Measurements from ENCODE around the gene TSGA10. TPM values are rescaled to one million over a fixed set of nuclear protein-coding genes. Genes with fewer than 3 reads are reported as not detected.
A peak's percentile ranks its signal among the peaks of the same experiment; 100 is the strongest.

Gene TSGA10
- total and polyA plus RNA-seq, 2 donors from 2014 or later = 5.3 to 16.1 TPM

DNA sequence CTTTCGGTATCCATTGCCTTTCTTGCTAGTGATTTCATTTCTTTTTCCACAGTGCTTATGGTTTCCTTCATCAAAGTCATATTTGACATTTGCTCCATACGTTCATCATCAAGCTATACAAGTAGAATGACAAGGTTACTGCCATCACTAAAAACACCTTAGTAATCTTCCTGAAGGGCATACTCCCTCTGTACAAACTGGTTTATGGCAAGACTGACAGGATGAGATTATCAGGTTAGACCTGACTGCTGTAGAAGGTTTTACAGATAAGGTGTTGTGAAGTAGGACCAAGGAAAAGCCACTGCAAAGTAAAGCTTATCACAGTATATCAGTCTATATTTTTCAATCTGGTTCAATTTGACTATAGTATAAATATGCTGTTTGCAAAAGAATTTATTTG, 50.7 kb downstream of the TSGA10 start:
- Histone ChIP-seq H3K36me3 (ENCODE audit: control insufficient read depth in 2 of 3, insufficient read depth in 3 of 3, low read length in 3 of 3) (no peaks in the 10 kb centered on the region), H3K27me3 (ENCODE audit: control insufficient read depth, insufficient read depth, low read length) (no peaks in the 10 kb centered on the region), H3K9ac (ENCODE audit: low read length in 3 of 3) (no peak overlapping the region), H3K27ac (ENCODE audit: low read depth in 2 of 2, low read length in 2 of 2) (no peak overlapping the region), H3K4me3 (ENCODE audit: low read length in 3 of 3) (no peak overlapping the region), H3K9me3 (ENCODE audit: control insufficient read depth in 2 of 3, insufficient read depth in 1 of 3, low read length in 3 of 3) (no peaks in the 10 kb centered on the region), H3K4me1 (ENCODE audit: control insufficient read depth in 2 of 3, insufficient read depth in 2 of 3, low read depth in 1 of 3, low read length in 3 of 3) (no peaks in the 10 kb centered on the region)
- intact Hi-C loops (cut with DNase I) = no loop called here
- FAIRE-seq (no peak), DNase-seq (no peak)
- TF ChIP-seq, protein P1, sequence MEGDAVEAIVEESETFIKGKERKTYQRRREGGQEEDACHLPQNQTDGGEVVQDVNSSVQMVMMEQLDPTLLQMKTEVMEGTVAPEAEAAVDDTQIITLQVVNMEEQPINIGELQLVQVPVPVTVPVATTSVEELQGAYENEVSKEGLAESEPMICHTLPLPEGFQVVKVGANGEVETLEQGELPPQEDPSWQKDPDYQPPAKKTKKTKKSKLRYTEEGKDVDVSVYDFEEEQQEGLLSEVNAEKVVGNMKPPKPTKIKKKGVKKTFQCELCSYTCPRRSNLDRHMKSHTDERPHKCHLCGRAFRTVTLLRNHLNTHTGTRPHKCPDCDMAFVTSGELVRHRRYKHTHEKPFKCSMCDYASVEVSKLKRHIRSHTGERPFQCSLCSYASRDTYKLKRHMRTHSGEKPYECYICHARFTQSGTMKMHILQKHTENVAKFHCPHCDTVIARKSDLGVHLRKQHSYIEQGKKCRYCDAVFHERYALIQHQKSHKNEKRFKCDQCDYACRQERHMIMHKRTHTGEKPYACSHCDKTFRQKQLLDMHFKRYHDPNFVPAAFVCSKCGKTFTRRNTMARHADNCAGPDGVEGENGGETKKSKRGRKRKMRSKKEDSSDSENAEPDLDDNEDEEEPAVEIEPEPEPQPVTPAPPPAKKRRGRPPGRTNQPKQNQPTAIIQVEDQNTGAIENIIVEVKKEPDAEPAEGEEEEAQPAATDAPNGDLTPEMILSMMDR (IDR thresholded peaks at IDR 0.05; ENCODE audit: borderline replicate concordance, extremely low read depth, insufficient read depth) = no peak

DNA sequence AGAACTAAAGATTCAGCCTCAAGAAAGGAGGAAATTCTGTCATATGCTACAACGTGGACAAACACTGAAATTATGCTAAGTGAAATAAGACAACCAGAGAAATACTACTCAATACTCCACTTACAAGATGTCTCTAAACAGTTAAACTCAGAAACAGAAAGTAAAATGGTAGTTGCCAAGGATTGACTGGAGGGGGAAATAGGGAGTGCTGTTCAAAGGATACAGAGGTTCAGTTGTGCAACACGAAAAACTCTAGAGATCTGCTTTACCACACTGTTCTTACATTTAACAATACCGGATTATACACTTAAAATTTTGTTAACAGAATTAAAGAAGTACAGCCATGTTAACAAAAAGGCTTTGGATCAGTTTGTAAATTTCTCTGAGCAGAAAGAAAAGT, 53.0 kb downstream of the TSGA10 start:
- Histone ChIP-seq H3K27ac (ENCODE audit: low read depth in 2 of 2, low read length in 2 of 2) (no peak overlapping the region), H3K9me3 (ENCODE audit: control insufficient read depth in 2 of 3, insufficient read depth in 1 of 3, low read length in 3 of 3) (no peaks in the 10 kb centered on the region), H3K36me3 (ENCODE audit: control insufficient read depth in 2 of 3, insufficient read depth in 3 of 3, low read length in 3 of 3) (no peaks in the 10 kb centered on the region), H3K4me1 (ENCODE audit: control insufficient read depth in 2 of 3, insufficient read depth in 2 of 3, low read depth in 1 of 3, low read length in 3 of 3) (no peaks in the 10 kb centered on the region), H3K4me3 (ENCODE audit: low read length in 3 of 3) (no peak overlapping the region), H3K27me3 (ENCODE audit: control insufficient read depth, insufficient read depth, low read length) (no peaks in the 10 kb centered on the region), H3K9ac (ENCODE audit: low read length in 3 of 3) (no peak overlapping the region)
- FAIRE-seq (no peak), DNase-seq (peak in 2 of 5 donors; percentile 6 to 15)
- TF ChIP-seq, protein P1 (IDR thresholded peaks at IDR 0.05; ENCODE audit: borderline replicate concordance, extremely low read depth, insufficient read depth) = no peak
- intact Hi-C loops (cut with DNase I) = no loop called here

DNA sequence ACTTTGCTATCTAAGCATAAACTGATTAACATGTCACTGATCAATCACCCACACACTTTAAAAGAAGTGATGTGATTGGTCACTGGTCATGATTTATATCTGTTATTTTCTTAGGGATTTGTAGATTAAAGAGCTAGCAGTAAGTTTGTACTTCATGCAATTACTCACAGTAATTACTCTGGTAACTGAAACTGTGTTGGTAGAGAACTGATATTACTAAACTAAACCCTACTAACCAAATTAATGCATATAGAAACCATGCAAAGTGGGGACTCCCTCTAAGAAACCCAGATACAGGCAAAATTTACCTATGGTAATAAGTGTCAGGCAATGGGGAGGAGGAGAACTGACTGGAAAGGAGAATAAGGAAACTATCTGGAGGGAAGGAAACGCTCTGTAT, 58.0 kb downstream of the TSGA10 start:
- FAIRE-seq (no peak), DNase-seq (no peak)
- intact Hi-C loops (cut with DNase I) = no loop called here
- no peaks in the 10 kb centered on the region for H3K4me1 ChIP-seq (ENCODE audit: control insufficient read depth in 2 of 3, insufficient read depth in 2 of 3, low read depth in 1 of 3, low read length in 3 of 3)
- H3K4me3 ChIP-seq (ENCODE audit: low read length in 3 of 3) = no peak overlapping the region
- TF ChIP-seq, protein P1 (IDR thresholded peaks at IDR 0.05; ENCODE audit: borderline replicate concordance, extremely low read depth, insufficient read depth) = no peak
- no peaks in the 10 kb centered on the region for H3K36me3 ChIP-seq (ENCODE audit: control insufficient read depth in 2 of 3, insufficient read depth in 3 of 3, low read length in 3 of 3)
- peaks cover 0 to 1% (median 0%) of the 10 kb centered on the region in 3 donors for H3K9me3 ChIP-seq (ENCODE audit: control insufficient read depth in 2 of 3, insufficient read depth in 1 of 3, low read length in 3 of 3)
- no peak overlapping the region for H3K9ac ChIP-seq (ENCODE audit: low read length in 3 of 3)
- no peaks in the 10 kb centered on the region for H3K27me3 ChIP-seq (ENCODE audit: control insufficient read depth, insufficient read depth, low read length)
- H3K27ac ChIP-seq (ENCODE audit: low read depth in 2 of 2, low read length in 2 of 2) = no peak overlapping the region

DNA sequence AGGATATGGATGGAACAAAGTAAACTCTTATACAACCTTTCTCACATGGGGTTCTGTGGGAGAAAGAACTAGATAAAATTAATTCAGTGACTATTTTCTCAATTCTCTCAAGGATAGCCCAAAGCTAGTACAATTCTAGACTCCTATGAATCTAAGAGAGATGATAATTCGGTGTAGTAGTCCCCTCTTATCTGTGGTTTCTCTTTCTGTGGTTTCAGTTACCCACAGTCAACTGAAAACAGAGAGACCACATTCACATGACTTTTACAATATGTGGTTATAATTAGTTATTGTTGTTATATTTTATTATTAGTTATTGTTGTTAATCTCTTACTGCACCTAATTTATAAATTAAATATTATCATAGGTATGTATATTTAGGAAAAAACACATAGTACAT, 66.7 kb downstream of the TSGA10 start:
- no peak for DNase-seq
- H3K27me3 ChIP-seq (ENCODE audit: control insufficient read depth, insufficient read depth, low read length) = no peaks in the 10 kb centered on the region
- no peaks in the 10 kb centered on the region for H3K36me3 ChIP-seq (ENCODE audit: control insufficient read depth in 2 of 3, insufficient read depth in 3 of 3, low read length in 3 of 3)
- intact Hi-C loops (cut with DNase I) = no loop called here
- H3K9me3 ChIP-seq (ENCODE audit: control insufficient read depth in 2 of 3, insufficient read depth in 1 of 3, low read length in 3 of 3) = no peaks in the 10 kb centered on the region
- H3K4me3 ChIP-seq (ENCODE audit: low read length in 3 of 3) = no peak overlapping the region
- H3K27ac ChIP-seq (ENCODE audit: low read depth in 2 of 2, low read length in 2 of 2) = no peak overlapping the region
- TF ChIP-seq, protein P1 (IDR thresholded peaks at IDR 0.05; ENCODE audit: borderline replicate concordance, extremely low read depth, insufficient read depth) = no peak
- FAIRE-seq = no peak
- no peak overlapping the region for H3K9ac ChIP-seq (ENCODE audit: low read length in 3 of 3)
- H3K4me1 ChIP-seq (ENCODE audit: control insufficient read depth in 2 of 3, insufficient read depth in 2 of 3, low read depth in 1 of 3, low read length in 3 of 3) = no peaks in the 10 kb centered on the region

Measured in kidney (tissue), 14 donors.